Measurements from ENCODE around the gene SZT2.
"Not testable (repeated sequence)": the region's sequence is repeated elsewhere in the genome, so short reads cannot be mapped to it uniquely, and the experiment has no call there.

The SZT2 gene

GRCh38 chr1:43395523-43395922 is 5.8 kb downstream of the SZT2 start:
- no peak for TF ChIP-seq CTCF (IDR thresholded peaks at IDR 0.05; ENCODE audit: poor library complexity, severe bottlenecking)
- H3K4me1 ChIP-seq (ENCODE audit: insufficient read depth, poor library complexity, severe bottlenecking), result no peaks in the 10 kb centered on the region
- ATAC-seq (ENCODE audit: low read depth), result no peak

GRCh38 chr1:43396059-43396458 is 6.4 kb downstream of the SZT2 start:
- no peak for ATAC-seq (ENCODE audit: low read depth)

More at GRCh38 chr1:43395523-43395922, 5.8 kb downstream of the SZT2 start:
- Histone ChIP-seq H3K27me3 (ENCODE audit: insufficient read depth, poor library complexity, severe bottlenecking) (no peaks in the 10 kb centered on the region), H3K36me3 (ENCODE audit: low read depth) (peaks cover 21% of the 10 kb centered on the region), H3K9me3 (ENCODE audit: severe bottlenecking) (no peaks in the 10 kb centered on the region), H3K4me3 (ENCODE audit: severe bottlenecking) (no peak overlapping the region), H3K27ac (ENCODE audit: poor library complexity, severe bottlenecking) (no peak overlapping the region)
- no peak for DNase-seq (ENCODE audit: low spot score)

GRCh38 chr1:43398227-43398626 is 8.5 kb downstream of the SZT2 start:
- H3K4me3 ChIP-seq (ENCODE audit: severe bottlenecking), result no peak overlapping the region
- H3K27ac ChIP-seq (ENCODE audit: poor library complexity, severe bottlenecking), result no peak overlapping the region
- H3K27me3 ChIP-seq (ENCODE audit: insufficient read depth, poor library complexity, severe bottlenecking), result no peaks in the 10 kb centered on the region
- TF ChIP-seq CTCF (IDR thresholded peaks at IDR 0.05; ENCODE audit: poor library complexity, severe bottlenecking), result no peak
- H3K4me1 ChIP-seq (ENCODE audit: insufficient read depth, poor library complexity, severe bottlenecking), result no peaks in the 10 kb centered on the region
- peaks cover 28% of the 10 kb centered on the region for H3K36me3 ChIP-seq (ENCODE audit: low read depth)
- ATAC-seq (ENCODE audit: low read depth) (no peak), DNase-seq (ENCODE audit: low spot score) (no peak)
- no peaks in the 10 kb centered on the region for H3K9me3 ChIP-seq (ENCODE audit: severe bottlenecking)

More at GRCh38 chr1:43396059-43396458, 6.4 kb downstream of the SZT2 start:
- no peaks in the 10 kb centered on the region for H3K27me3 ChIP-seq (ENCODE audit: insufficient read depth, poor library complexity, severe bottlenecking)
- H3K36me3 ChIP-seq (ENCODE audit: low read depth), result peaks cover 21% of the 10 kb centered on the region
- TF ChIP-seq CTCF (IDR thresholded peaks at IDR 0.05; ENCODE audit: poor library complexity, severe bottlenecking), result no peak
- DNase-seq (ENCODE audit: low spot score), result no peak
- no peaks in the 10 kb centered on the region for H3K9me3 ChIP-seq (ENCODE audit: severe bottlenecking)
- H3K4me3 ChIP-seq (ENCODE audit: severe bottlenecking), result no peak overlapping the region
- no peaks in the 10 kb centered on the region for H3K4me1 ChIP-seq (ENCODE audit: insufficient read depth, poor library complexity, severe bottlenecking)
- H3K27ac ChIP-seq (ENCODE audit: poor library complexity, severe bottlenecking), result no peak overlapping the region

GRCh38 chr1:43400441-43400840 is 10.7 kb downstream of the SZT2 start:
- not testable (repeated sequence) for H3K27me3 ChIP-seq (ENCODE audit: insufficient read depth, poor library complexity, severe bottlenecking); DNase-seq (ENCODE audit: low spot score); H3K9me3 ChIP-seq (ENCODE audit: severe bottlenecking); ATAC-seq (ENCODE audit: low read depth); H3K4me1 ChIP-seq (ENCODE audit: insufficient read depth, poor library complexity, severe bottlenecking); H3K27ac ChIP-seq (ENCODE audit: poor library complexity, severe bottlenecking); H3K4me3 ChIP-seq (ENCODE audit: severe bottlenecking)
- peaks cover 45% of the 10 kb centered on the region for H3K36me3 ChIP-seq (ENCODE audit: low read depth)

GRCh38 chr1:43402089-43402865 is 12.6 kb downstream of the SZT2 start:
- Histone ChIP-seq H3K4me1 (ENCODE audit: insufficient read depth, poor library complexity, severe bottlenecking) (no peaks in the 10 kb centered on the region), H3K9me3 (ENCODE audit: severe bottlenecking) (no peaks in the 10 kb centered on the region), H3K27me3 (ENCODE audit: insufficient read depth, poor library complexity, severe bottlenecking) (no peaks in the 10 kb centered on the region), H3K4me3 (ENCODE audit: severe bottlenecking) (no peak overlapping the region), H3K36me3 (ENCODE audit: low read depth) (peaks cover 51% of the 10 kb centered on the region), H3K27ac (ENCODE audit: poor library complexity, severe bottlenecking) (no peak overlapping the region)
- no peak for TF ChIP-seq CTCF (IDR thresholded peaks at IDR 0.05; ENCODE audit: poor library complexity, severe bottlenecking)
- DNase-seq (ENCODE audit: low spot score), result no peak
- ATAC-seq (ENCODE audit: low read depth), result no peak
